HG03175 (cell line): Measurements from ENCODE around the gene OR52A5.
A peak's percentile ranks its signal among the peaks of the same experiment; 100 is the strongest.
"Not testable (repeated sequence)": the region's sequence is repeated elsewhere in the genome, so short reads cannot be mapped to it uniquely, and the experiment has no call there.

Source experiments
- ATAC-seq: cut with Tn5 transposase; IDR thresholded peaks from one replicate; pipeline ENCODE4 v1.9.1; 2021; ENCODE audit warnings: mild to moderate bottlenecking, moderate library complexity; ENCODE audit not compliant: unreplicated experiment

Gene OR52A5

GRCh38 chr11:5137996-5138395, at the start of gene OR52A5:
Gene OR52A5, minus strand, starts transcription at chr11:5138356. Its CDS starts 5,714 bp downstream, at chr11:5132642.
- ATAC-seq: no peak

- ATAC-seq: no peak
Observed at GRCh38 chr11:5178046-5178837, 40.1 kb upstream of the OR52A5 start.

- ATAC-seq: no peak
Observed at GRCh38 chr11:5174934-5175333, 36.8 kb upstream of the OR52A5 start.

- ATAC-seq: no peak
Observed at GRCh38 chr11:5171856-5172255, 33.7 kb upstream of the OR52A5 start.

- not testable (repeated sequence) for ATAC-seq
Observed at GRCh38 chr11:5165898-5166297, 27.7 kb upstream of the OR52A5 start.

- not testable (repeated sequence) for ATAC-seq
Observed at GRCh38 chr11:5164807-5165206, 26.7 kb upstream of the OR52A5 start.

- not testable (repeated sequence) for ATAC-seq
Observed at GRCh38 chr11:5161045-5161444, 22.9 kb upstream of the OR52A5 start.

GRCh38 chr11:5160217-5160616, 22.1 kb upstream of the OR52A5 start:
- not testable (repeated sequence) for ATAC-seq

- ATAC-seq: no peak
Observed at GRCh38 chr11:5159806-5160205, 21.6 kb upstream of the OR52A5 start.

- no peak for ATAC-seq
Observed at GRCh38 chr11:5154657-5155056, 16.5 kb upstream of the OR52A5 start, which contains the start of gene OR52A1. Gene OR52A1, minus strand, starts transcription at chr11:5154757. Its CDS starts 2,388 bp downstream, at chr11:5152369.

- ATAC-seq: no peak
Observed at GRCh38 chr11:5153574-5154431, 15.6 kb upstream of the OR52A5 start.

GRCh38 chr11:5151713-5152153, 13.6 kb upstream of the OR52A5 start:
- ATAC-seq: no peak

- not testable (repeated sequence) for ATAC-seq
Observed at GRCh38 chr11:5144206-5144605, 6.0 kb upstream of the OR52A5 start.

GRCh38 chr11:5137014-5137413, 1.1 kb downstream of the OR52A5 start:
- ATAC-seq: no peak

GRCh38 chr11:5136261-5136660, 1.9 kb downstream of the OR52A5 start:
- no peak for ATAC-seq

GRCh38 chr11:5131584-5132335, 6.4 kb downstream of the OR52A5 start:
- no peak for ATAC-seq

GRCh38 chr11:5129457-5129877, 8.7 kb downstream of the OR52A5 start:
- ATAC-seq: no peak

GRCh38 chr11:5124891-5125620, 13.1 kb downstream of the OR52A5 start:
- no peak for ATAC-seq

- ATAC-seq: peak; percentile 89
Observed at GRCh38 chr11:5123802-5124521, 14.2 kb downstream of the OR52A5 start.

GRCh38 chr11:5118893-5119292, 19.3 kb downstream of the OR52A5 start:
- no peak for ATAC-seq
